ENCODE results near the gene GGT5.
A peak's percentile ranks its signal among the peaks of the same experiment; 100 is the strongest.
"Not testable (repeated sequence)": the region's sequence is repeated elsewhere in the genome, so short reads cannot be mapped to it uniquely, and the experiment has no call there.

GGT5 gene

GRCh38 chr22:24232725-24233124 lies 12.2 kb downstream of the GGT5 start:
- no peak for DNase-seq (ENCODE audit: low read depth in 2 of 2)

DNA sequence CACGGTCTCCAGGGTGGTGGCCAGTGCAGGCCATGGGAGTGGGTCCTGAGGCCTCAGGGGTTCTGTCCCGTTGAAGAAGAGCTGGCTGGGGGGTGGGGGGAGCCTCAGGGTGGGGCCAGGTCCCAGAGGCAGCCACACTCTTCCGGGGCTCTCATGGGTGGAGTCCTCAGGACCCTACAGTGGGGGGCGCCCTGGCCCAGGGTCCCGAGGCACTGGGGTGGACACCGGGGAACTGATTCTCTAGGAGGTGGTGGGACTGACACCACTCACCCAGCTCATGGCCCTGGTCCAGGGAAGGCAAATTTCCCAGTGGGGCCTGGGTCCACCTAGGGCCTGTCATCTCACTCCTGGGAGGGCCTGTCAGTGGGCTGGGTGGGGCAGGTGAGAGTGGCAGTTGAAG lies 12.8 kb downstream of the GGT5 start:
- DNase-seq (ENCODE audit: low read depth in 2 of 2): no peak

DNA sequence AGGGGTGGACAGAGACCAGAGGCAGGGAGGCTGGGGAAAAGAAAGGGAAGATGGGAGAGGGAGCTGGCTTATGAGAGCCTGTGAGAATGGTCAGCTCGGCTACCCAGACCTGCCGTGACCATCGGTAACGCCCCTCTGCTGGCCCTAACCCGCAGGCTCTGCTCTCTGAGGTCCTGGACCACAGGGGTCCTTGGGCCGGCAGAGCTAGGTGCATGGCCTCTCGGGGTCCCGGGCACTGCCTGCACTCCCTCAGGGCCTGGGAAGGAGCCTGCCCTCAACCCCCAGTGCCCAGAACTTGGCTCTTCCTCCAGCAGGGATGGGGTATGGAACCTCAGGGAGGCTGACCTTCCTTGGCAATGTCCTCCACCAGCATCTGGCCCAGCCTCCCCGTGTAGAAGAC lies 13.2 kb downstream of the GGT5 start:
- DNase-seq (ENCODE audit: low read depth in 2 of 2): no peak

GRCh38 chr22:24230911-24231656 lies 13.8 kb downstream of the GGT5 start:
- DNase-seq (ENCODE audit: low read depth in 2 of 2): no peak

- no peak for DNase-seq (ENCODE audit: low read depth in 2 of 2)
These were observed 18.9 kb downstream of the GGT5 start for GRCh38 chr22:24225951-24226350.

DNA sequence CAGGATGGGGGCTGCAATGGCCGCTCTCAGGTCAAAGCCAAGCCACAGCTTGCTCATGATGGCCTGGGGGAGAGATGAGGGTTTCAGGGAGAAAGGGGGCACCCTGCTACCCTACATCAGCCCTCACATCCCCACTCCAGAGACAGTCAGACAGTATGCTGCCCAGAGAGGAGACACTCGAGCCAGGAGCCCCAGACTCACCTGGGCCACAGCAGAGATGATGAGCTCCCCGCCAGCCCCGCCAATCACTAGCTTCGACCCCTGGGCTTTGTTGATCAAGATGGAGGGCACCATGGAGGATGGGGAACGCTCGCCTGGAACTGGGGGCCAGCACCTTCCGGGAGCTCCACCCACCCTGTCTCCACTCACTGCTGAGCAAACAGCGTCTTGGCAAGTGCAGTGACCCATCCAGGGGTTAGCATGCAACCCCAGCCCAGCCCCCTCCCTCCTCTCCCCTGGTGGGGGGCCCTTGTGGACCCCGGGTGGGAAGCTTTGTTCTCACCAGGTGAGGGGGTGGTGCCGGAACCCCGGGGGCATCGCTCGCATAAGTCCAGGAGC lies 19.8 kb downstream of the GGT5 start:
- no peak for DNase-seq (ENCODE audit: low read depth in 2 of 2)

GRCh38 chr22:24224468-24224867 lies 20.4 kb downstream of the GGT5 start:
- DNase-seq (ENCODE audit: low read depth in 2 of 2): no peak

DNA sequence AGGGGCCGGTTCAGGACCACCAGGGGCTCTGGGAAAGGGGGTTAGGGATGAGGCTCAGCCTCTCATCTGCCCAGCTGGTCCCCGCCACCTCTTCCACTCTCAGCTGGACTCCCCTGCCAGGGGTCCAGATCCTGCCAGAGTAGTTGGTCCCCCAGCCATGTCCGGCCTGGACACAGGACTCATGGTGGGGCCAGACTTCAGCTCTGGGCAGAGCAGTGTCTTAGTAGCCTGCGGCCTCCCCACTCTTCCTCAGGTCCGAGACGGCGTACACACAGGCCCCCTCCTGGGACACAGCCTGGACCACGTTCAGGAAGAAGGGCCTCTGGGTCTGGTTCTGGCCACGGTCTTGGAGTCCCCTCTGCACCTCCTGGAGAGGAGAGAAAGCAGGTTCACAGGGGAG lies 25.1 kb downstream of the GGT5 start:
- DNase-seq (ENCODE audit: low read depth in 2 of 2): no peak

DNA sequence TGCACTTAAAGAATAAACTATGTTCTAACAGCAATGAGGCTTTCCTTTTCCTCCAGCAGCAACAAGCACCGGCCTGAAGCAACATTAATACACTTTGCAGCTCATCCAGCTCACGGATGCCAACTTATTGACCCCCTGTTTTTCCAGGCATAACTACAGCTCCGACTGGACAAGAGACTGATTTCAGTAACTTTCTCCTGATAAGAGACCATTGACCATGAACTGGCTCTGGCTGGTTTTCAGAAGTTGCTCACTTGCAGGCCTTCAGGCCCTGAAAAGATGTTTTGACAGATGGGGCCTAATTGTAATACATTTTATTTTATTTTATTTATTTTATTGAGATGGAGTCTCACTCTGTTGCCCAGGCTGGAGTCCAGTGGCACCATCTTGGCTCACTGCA lies 27.5 kb downstream of the GGT5 start:
- no peak for DNase-seq (ENCODE audit: low read depth in 2 of 2)

DNA sequence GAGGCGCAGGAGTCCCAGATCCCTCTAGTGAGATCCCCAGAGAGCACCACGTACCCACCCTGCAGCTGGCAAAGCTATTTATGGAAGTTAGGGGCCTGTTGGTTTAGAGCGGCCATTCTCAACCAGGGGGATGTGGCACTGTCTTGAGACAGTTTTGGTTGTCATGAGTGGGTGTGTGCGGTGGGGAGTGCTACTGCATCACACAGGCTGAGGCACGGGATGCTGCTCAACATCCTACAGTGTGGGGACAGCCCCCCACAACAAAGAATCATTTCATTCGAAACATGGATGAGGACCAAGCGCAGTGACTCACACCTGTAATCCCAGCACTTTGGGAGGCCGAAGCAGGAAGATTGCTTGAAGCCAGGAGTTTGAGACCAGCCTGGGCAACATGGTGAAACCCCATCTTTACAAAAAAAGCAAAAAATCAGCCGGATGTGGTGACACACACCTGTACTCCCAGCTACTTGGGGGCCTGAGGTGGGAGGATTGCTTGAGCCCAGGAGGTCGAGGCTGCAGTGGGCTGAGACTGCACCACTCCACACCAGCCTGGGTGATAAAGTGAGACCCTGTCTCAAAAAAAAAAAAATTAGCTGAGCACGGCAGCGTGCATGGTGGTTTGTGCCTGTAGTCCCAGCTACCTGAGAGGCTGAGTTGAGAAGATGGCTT lies 28.2 kb downstream of the GGT5 start:
- DNase-seq (ENCODE audit: low read depth in 2 of 2): no peak

DNA sequence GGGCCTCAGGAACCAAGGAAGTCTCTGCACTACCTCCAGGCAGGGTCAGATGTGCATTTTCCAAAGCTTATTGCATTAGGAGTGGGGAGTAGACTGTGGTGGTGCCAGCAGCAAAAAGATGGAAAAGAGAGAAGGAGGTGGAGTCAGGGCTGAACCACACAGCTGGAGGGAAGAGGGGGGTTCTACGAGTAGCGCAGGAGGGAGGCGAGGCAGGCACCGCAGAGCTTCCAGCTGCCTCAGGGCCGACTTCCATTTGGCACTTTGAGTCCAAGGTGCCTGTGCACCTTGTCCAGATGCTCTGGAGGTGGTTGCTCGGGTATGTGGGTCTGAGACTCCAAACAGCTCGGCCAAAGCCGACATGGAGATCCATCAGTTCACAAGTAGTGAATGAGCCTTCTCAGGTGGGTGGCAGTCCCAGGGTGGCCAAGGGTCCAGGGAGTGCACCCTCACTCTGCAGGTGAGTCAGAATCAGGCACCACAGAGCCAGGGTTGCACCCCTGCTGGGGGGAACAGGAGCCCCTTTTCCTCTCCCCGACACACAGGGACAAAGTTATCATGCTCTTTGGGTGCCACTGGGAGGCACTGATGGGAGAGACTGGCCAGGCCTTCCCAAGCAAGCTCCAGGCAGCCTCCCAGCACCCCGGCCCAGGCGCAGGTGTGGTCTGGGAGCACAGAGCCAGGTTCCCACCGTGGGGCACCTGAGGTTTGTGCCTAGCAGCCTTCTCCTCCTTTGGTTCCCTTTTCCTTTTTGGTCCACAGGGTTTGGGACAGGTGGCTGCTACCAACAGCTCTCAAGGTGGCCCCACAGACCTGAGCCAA lies 30.2 kb downstream of the GGT5 start:
- DNase-seq (ENCODE audit: low read depth in 2 of 2): no peak

GRCh38 chr22:24213111-24213510 lies 31.8 kb downstream of the GGT5 start:
- DNase-seq (ENCODE audit: low read depth in 2 of 2): not testable (repeated sequence)

DNA sequence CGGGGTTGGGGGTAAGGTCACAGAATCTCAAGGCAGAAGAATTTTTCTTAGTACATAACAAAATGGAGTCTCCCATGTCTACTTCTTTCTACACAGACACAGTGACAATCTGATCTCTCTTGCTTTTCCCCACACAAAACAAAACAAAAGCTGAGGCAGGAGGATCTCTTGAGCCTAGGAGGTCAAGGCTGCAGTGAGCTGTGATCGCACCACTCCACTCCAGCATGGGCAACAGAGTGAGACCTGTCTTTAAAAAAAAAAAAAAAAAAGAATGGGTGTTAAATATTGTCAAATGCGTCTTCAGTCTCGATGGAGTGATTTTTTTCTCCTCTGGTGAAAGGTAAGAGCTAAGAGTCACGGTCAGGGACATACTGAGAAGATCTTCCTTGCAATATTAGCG lies 33.2 kb downstream of the GGT5 start:
- not testable (repeated sequence) for DNase-seq (ENCODE audit: low read depth in 2 of 2)

GRCh38 chr22:24210409-24210808 lies 34.5 kb downstream of the GGT5 start:
- DNase-seq (ENCODE audit: low read depth in 2 of 2): not testable (repeated sequence)

DNA sequence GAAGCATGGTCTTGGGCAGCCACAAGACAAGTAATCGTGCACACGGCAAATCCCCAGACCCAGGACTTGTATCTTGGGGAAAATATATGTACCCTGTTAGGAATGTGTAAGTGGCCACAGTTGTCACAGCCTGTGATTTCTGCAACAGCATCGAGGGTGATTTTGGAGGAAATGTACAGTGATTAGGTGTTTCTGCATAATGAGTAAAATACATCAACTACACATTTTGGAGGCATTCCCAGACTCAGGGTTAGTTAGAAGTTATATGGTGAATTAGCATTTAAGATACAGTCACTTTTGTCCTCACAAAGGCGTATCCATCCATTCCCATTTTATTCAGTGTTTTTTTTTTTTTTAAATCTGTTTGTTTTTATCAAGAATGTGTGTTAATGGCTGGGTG lies 35.2 kb downstream of the GGT5 start:
- DNase-seq (ENCODE audit: low read depth in 2 of 2): no peak

DNA sequence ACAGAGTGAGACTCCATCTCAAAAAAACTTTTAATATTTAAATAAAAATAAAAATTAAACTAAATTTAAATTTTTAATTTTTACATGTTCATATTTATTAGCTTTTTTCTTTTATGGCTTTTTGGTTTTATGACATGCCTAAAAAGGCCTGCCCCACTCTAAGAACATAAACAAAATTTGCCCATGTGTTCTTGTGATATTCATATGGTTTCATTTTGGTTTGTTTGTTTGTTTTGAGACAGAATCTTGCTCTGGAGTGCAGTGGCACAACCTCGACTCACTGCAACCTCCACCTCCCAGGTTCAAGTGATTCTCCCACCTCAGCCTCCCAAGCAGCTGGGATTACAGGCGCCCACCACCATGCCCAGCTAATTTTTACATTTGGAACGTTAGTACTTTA lies 35.9 kb downstream of the GGT5 start:
- DNase-seq (ENCODE audit: low read depth in 2 of 2): no peak

DNA sequence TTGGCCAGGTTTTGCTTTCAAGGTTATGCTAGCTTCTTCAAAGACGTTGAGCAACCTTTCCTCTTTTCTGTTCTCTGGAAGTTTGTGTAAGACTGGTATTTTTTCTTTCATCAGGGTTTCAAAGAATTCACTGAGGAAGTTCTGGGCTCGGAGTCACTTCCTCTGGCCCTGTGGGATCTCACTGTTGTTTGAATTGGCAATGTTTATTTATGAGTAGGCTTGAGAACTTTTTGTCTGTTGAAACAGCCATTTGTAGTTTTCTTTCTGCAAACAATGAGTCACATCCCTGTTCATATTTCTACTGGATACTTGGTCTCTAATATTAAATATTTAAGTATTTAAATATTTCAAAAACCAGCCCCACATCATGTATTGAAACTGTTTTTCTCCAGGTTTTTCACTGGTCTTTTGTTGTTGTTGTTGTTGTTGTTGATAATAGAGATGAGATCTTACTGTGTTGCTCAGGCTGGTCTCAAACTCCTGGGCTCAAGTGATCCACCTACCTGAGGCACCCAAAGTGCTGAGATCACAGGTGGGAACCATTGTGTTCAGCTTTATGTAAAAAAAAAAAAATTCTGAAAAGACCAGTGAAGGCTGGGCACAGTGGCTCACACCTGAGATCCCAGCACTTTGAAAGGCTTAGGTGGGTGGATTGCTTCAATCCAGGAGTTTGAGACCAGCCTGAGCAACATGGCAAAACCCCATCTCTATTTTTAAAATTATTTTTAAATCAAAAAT lies 36.7 kb downstream of the GGT5 start:
- peak; percentile 93 for DNase-seq (ENCODE audit: low read depth in 2 of 2)

GRCh38 chr22:24207264-24208011 lies 37.4 kb downstream of the GGT5 start:
- no peak for DNase-seq (ENCODE audit: low read depth in 2 of 2)

GRCh38 chr22:24206460-24207263 lies 38.2 kb downstream of the GGT5 start:
- not testable (repeated sequence) for DNase-seq (ENCODE audit: low read depth in 2 of 2)

Measured in fibroblast of skin of left quadriceps (primary cell).